GM12878 (cell line): ENCODE data around the gene LATS2. TPM values are rescaled to one million over a fixed set of nuclear protein-coding genes. Genes with fewer than 3 reads are reported as not detected.

Source experiments
- ATAC-seq: fragments of 200-7000 bp; cut with Tn5 transposase; 3 replicates; pipeline ENCODE4 v1.9.1; 2020; ENCODE audit warnings: mild to moderate bottlenecking, moderate library complexity
- BruUV-seq: library from RNA; stranded (reverse); fragments of 400-500 nt; replicated peaks from 2 replicates; lab custom pipeline; 2021; lab: Mats Ljungman, UMichigan
- CTCF ChIA-PET: fragments of 300-600 bp; sonication (Branson Sonifier 250); formaldehyde crosslinking; extraction: SDS; loops from one replicate; lab custom pipeline; 2021; ENCODE audit warnings: inconsistent platforms; lab: Yijun Ruan, JAX
- POLR2A ChIA-PET: fragments of 350-600 bp; formaldehyde crosslinking; extraction: SDS; loops from one replicate; lab custom pipeline; 2021; ENCODE audit warnings: inconsistent platforms; lab: Charles Lee
- RAD21 ChIA-PET: fragments of 300-600 bp; sonication (Branson Sonifier 250); formaldehyde crosslinking; loops from one replicate; lab custom pipeline; 2023; ENCODE audit warnings: antibody characterized with exemption; ENCODE audit not compliant: unreplicated experiment; lab: Charles Lee
- SMC1A ChIA-PET: fragments of 300-600 bp; sonication (Branson Sonifier 250); formaldehyde crosslinking; loops from one replicate; lab custom pipeline; 2023; ENCODE audit not compliant: unreplicated experiment, uncharacterized antibody; lab: Charles Lee
- DNase-seq: peaks from one replicate; pipeline ENCODE4 v3.0.0-alpha.2; 2011; ENCODE audit warnings: low read depth, low spot score
- FAIRE-seq: peaks from 3 replicates; lab custom pipeline; 2011; peaks lifted over from hg19 to GRCh38; lab: Jason Lieb, UNC
- H2AFZ ChIP-seq: 2 replicates; pipeline ENCODE4 v1.6.0; 2011; ENCODE audit warnings: low read depth, low read length, control low read depth; ENCODE audit not compliant: control insufficient read depth
- H3K27ac ChIP-seq: 2 replicates; pipeline ENCODE4 v1.5.1; 2011; ENCODE audit warnings: control low read depth; ENCODE audit not compliant: control insufficient read depth, insufficient read depth
- H3K27me3 ChIP-seq, 2 experiments: replicated peaks in 1 of 2; 2 replicates each; pipeline versions ENCODE4 v1.6.0 to v1.6.1; 2011; ENCODE audit warnings: low read length in 1 of 2; ENCODE audit not compliant: control insufficient read depth in 2 of 2, insufficient read depth in 2 of 2
- H3K36me3 ChIP-seq, 2 experiments: 2 replicates each; pipeline ENCODE4 v1.5.1; 2011; ENCODE audit warnings: low read length in 1 of 2; ENCODE audit not compliant: control insufficient read depth in 2 of 2, insufficient read depth in 2 of 2
- H3K4me1 ChIP-seq: 2 replicates; pipeline ENCODE4 v1.6.1; 2011; ENCODE audit warnings: mild to moderate bottlenecking, low read length, moderate library complexity, mixed read lengths; ENCODE audit not compliant: control insufficient read depth, insufficient read depth
- H3K4me2 ChIP-seq: 2 replicates; pipeline ENCODE4 v1.6.0; 2011; ENCODE audit warnings: control low read depth; ENCODE audit not compliant: control insufficient read depth, insufficient read depth
- H3K4me3 ChIP-seq: fragments of 200-600 bp; sonication (generic); 2 replicates; pipeline ENCODE4 v1.5.1; 2016
- H3K79me2 ChIP-seq: 2 replicates; pipeline ENCODE4 v1.6.0; 2011; ENCODE audit warnings: low read length; ENCODE audit not compliant: control insufficient read depth, insufficient read depth
- H3K9ac ChIP-seq: 2 replicates; pipeline ENCODE4 v1.8.0; 2011; ENCODE audit warnings: low read length, control low read depth, mixed read lengths; ENCODE audit not compliant: control insufficient read depth, insufficient read depth
- H3K9me3 ChIP-seq: replicated peaks from 3 replicates; pipeline ENCODE4 v1.5.1; 2011; ENCODE audit warnings: mild to moderate bottlenecking, low read length; ENCODE audit not compliant: control insufficient read depth, insufficient read depth
- H4K20me1 ChIP-seq: 2 replicates; pipeline ENCODE4 v1.6.0; 2011; ENCODE audit not compliant: control insufficient read depth, insufficient read depth
- ESRRA ChIP-seq: IDR thresholded peaks from 2 replicates; pipeline ENCODE4 v1.6.1; 2012; ENCODE audit warnings: mild to moderate bottlenecking, low read length, improper control_type of control experiment
- EZH2 ChIP-seq: IDR thresholded peaks from 2 replicates; pipeline ENCODE4 v1.6.1; 2012; ENCODE audit warnings: low read depth, mild to moderate bottlenecking, control low read depth, inconsistent platforms, low read length, borderline replicate concordance; ENCODE audit not compliant: control insufficient read depth
- FOXK2 ChIP-seq: fragments of 450-650 bp; IDR thresholded peaks from 2 replicates; pipeline ENCODE4 v1.6.1; 2017; ENCODE audit warnings: mild to moderate bottlenecking, moderate library complexity
- TCF12 ChIP-seq: IDR thresholded peaks from 2 replicates; pipeline ENCODE4 v1.6.1; 2011; ENCODE audit warnings: low read depth, mild to moderate bottlenecking, low read length
- WRNIP1 ChIP-seq: IDR thresholded peaks from 2 replicates; pipeline ENCODE4 v1.6.1; 2011; ENCODE audit warnings: low read depth, low read length, improper control_type of control experiment, borderline replicate concordance
- ZNF217 ChIP-seq: fragments of 450-650 bp; IDR thresholded peaks from 2 replicates; pipeline ENCODE4 v1.6.1; 2017; ENCODE audit warnings: antibody characterized with exemption, mild to moderate bottlenecking
- WGBS: methylation state at CpG from one replicate; pipeline ENCODE4 v1.1.6; 2016; ENCODE audit warnings: low lambda C conversion rate; ENCODE audit not compliant: insufficient replicate concordance, insufficient coverage; ENCODE audit errors: missing lambda C conversion rate; 5-methylcytosine and 5-hydroxymethylcytosine counted together
- in situ Hi-C: fragments of 300-500 bp; cut with MboI; formaldehyde crosslinking; loops from 9 replicates; pipeline ENCODE4 v1.14.3; 2018; ENCODE audit warnings: mixed read lengths
- intact Hi-C: fragments of 100-400 bp; cut with micrococcal nuclease; formaldehyde crosslinking; loops from one replicate; pipeline ENCODE4 v1.14.2; 2022; ENCODE audit not compliant: unreplicated experiment
- polyA plus RNA-seq, 11 experiments: library from polyadenylated mRNA; depleted of rRNA in 4 of 11; unstranded in 6 of 11; stranded (reverse) in 5 of 11; fragments of >200 nt; fragmentation: Nextera tagmentation in 4 of 11; fragmentation: Illumina TruSeq in 1 of 11; extraction: Ambion mirVana in 4 of 11; extraction: Trizol in 1 of 11; gene quantifications; 1 replicate in 1 of 11; 2 replicates in 10 of 11; pipeline versions ENCODE4 v1.2.1 to v1.2.3, GENCODE V29; 2011 to 2016; ENCODE audit warnings: inconsistent platforms in 2 of 11, missing spikeins in 2 of 11, low read depth in 1 of 11
- total RNA-seq, 4 experiments: library from RNA; depleted of rRNA in 3 of 4; stranded (reverse); fragments of >200 nt in 3 of 4; fragmentation: Illumina TruSeq in 1 of 4; extraction: Trizol in 1 of 4; gene quantifications; 2 replicates each; pipeline versions ENCODE4 v1.2.1 to v1.2.3, GENCODE V29; 2013 to 2021
- TF ChIP-seq, protein P1 (sequence below): fragments of 450-650 bp; formaldehyde crosslinking; IDR thresholded peaks from 2 replicates; pipeline ENCODE4 v1.4.0; 2020; ENCODE audit warnings: mild to moderate bottlenecking, moderate library complexity
- TF ChIP-seq, protein P2 (sequence below): fragments of 150-350 bp; IDR thresholded peaks from 2 replicates; pipeline ENCODE4 v1.6.1; 2014; ENCODE audit warnings: mild to moderate bottlenecking, low read depth, low read length

LATS2 gene
- total and polyA plus RNA-seq, 10 of the 15 experiments (the other 5 are each of a cell fraction or from before 2014, with no cell fraction given) = 0.90 to 7.8 (median 2.0) TPM

DNA sequence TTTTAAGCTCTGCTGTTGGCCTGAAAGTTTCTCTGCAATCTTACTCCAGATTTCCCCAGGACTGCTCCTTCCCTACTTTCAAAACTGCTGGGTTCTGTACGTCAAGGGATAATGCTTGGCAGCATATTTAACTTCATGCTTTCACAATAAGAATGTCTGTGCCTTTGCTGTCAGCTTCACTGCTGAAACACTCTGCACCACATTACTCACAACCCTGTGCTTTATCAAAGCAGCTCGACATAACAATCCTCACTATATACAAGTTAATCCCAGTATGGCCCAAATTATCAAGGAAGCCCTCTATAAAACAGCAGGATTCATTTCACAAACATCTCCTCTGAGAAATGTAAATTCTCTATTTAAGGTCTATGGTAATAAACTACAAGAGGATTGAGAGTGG lies 17.5 kb downstream of the LATS2 start:
- no peak overlapping the region for H3K4me2 ChIP-seq
- H3K79me2 ChIP-seq = no peaks in the 10 kb centered on the region; the same call in 1 of the 2 replicates
- no peak for ATAC-seq
- H3K36me3 ChIP-seq = no peaks in the 10 kb centered on the region
- H3K4me1 ChIP-seq = peaks cover 11% of the 10 kb centered on the region
- no peak overlapping the region for H2AFZ ChIP-seq
- no peaks in the 10 kb centered on the region for H3K27me3 ChIP-seq
- FAIRE-seq = no peak
- no peaks in the 10 kb centered on the region for H3K9me3 ChIP-seq
- no peaks in the 10 kb centered on the region for H4K20me1 ChIP-seq
- SMC1A ChIA-PET = interaction anchor here (1.1 kb wide), 1 partner anchor 12 kb away, joined by 3 read pairs; no protein-coding TSS in a partner anchor
- no peak overlapping the region for H3K4me3 ChIP-seq
- intact Hi-C loops (no loop called here), in situ Hi-C loops (no loop called here)
- no peak for DNase-seq
- no peak overlapping the region for H3K9ac ChIP-seq
- no peak overlapping the region for H3K27ac ChIP-seq
- POLR2A ChIA-PET = interaction anchor here (1.1 kb wide), 1 partner anchor 25 kb away, joined by 3 read pairs; no protein-coding TSS in a partner anchor
- RAD21 ChIA-PET = no interaction called here
- WGBS = 15% methylated on average over 2 of the region's 2 CpGs
- CTCF ChIA-PET = no interaction called here
- no TSS peak for BruUV-seq
- TF ChIP-seq ZNF217 (no peak), FOXK2 (no peak), EZH2 (no peak), TCF12 (no peak)

- TF ChIP-seq ESRRA (no peak), WRNIP1 (no peak)
- TF ChIP-seq, protein P1, sequence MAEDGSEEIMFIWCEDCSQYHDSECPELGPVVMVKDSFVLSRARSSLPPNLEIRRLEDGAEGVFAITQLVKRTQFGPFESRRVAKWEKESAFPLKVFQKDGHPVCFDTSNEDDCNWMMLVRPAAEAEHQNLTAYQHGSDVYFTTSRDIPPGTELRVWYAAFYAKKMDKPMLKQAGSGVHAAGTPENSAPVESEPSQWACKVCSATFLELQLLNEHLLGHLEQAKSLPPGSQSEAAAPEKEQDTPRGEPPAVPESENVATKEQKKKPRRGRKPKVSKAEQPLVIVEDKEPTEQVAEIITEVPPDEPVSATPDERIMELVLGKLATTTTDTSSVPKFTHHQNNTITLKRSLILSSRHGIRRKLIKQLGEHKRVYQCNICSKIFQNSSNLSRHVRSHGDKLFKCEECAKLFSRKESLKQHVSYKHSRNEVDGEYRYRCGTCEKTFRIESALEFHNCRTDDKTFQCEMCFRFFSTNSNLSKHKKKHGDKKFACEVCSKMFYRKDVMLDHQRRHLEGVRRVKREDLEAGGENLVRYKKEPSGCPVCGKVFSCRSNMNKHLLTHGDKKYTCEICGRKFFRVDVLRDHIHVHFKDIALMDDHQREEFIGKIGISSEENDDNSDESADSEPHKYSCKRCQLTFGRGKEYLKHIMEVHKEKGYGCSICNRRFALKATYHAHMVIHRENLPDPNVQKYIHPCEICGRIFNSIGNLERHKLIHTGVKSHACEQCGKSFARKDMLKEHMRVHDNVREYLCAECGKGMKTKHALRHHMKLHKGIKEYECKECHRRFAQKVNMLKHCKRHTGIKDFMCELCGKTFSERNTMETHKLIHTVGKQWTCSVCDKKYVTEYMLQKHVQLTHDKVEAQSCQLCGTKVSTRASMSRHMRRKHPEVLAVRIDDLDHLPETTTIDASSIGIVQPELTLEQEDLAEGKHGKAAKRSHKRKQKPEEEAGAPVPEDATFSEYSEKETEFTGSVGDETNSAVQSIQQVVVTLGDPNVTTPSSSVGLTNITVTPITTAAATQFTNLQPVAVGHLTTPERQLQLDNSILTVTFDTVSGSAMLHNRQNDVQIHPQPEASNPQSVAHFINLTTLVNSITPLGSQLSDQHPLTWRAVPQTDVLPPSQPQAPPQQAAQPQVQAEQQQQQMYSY (CRISPR knock-in tag) = no peak
- TF ChIP-seq, protein P2, sequence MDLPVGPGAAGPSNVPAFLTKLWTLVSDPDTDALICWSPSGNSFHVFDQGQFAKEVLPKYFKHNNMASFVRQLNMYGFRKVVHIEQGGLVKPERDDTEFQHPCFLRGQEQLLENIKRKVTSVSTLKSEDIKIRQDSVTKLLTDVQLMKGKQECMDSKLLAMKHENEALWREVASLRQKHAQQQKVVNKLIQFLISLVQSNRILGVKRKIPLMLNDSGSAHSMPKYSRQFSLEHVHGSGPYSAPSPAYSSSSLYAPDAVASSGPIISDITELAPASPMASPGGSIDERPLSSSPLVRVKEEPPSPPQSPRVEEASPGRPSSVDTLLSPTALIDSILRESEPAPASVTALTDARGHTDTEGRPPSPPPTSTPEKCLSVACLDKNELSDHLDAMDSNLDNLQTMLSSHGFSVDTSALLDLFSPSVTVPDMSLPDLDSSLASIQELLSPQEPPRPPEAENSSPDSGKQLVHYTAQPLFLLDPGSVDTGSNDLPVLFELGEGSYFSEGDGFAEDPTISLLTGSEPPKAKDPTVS = no peak
- BruUV-seq = no TSS peak
- ChIA-PET SMC1A (no interaction called here), CTCF (interaction anchor here (0.9 to 1.2 kb wide), 2 partner anchors 9 to 18 kb away, joined by 3 to 4 read pairs; no protein-coding TSS in a partner anchor), POLR2A (interaction anchor here (1.1 kb wide), 1 partner anchor 9 kb away, joined by 3 read pairs; no protein-coding TSS in a partner anchor), RAD21 (no interaction called here)
- Histone ChIP-seq H3K4me3 (no peak overlapping the region), H3K79me2 (no peaks in the 10 kb centered on the region; the same call in 1 of the 2 replicates), H3K27ac (no peak overlapping the region), H3K27me3 (no peaks in the 10 kb centered on the region), H3K4me1 (peaks cover 12% of the 10 kb centered on the region), H3K9ac (no peak overlapping the region), H4K20me1 (no peaks in the 10 kb centered on the region), H3K36me3 (no peaks in the 10 kb centered on the region), H3K9me3 (no peaks in the 10 kb centered on the region), H2AFZ (no peak overlapping the region), H3K4me2 (no peak overlapping the region; the same call in 1 of the 2 replicates)
- ATAC-seq = peak; percentile 24; the same call in 2 of the 3 replicates
- intact Hi-C loops (no loop called here), in situ Hi-C loops (no loop called here)
- no peak for DNase-seq
- FAIRE-seq = no peak
- WGBS = 91% methylated on average over 11 of the region's 15 CpGs
Observed at GRCh38 chr13:21040120-21040826, 21.1 kb downstream of the LATS2 start.
